Common myeloid progenitor, CD34-positive (primary cell): ENCODE measurements around the gene TRIO.

Experiments
- CTCF ChIA-PET: fragments of 350-600 bp; sonication (Branson Sonifier 250); formaldehyde crosslinking; loops from one replicate; lab custom pipeline; 2021; ENCODE audit warnings: antibody characterized with exemption; lab: Charles Lee
- POLR2A ChIA-PET: fragments of 350-600 bp; sonication (Branson Sonifier 250); formaldehyde crosslinking; loops from one replicate; lab custom pipeline; 2021; ENCODE audit warnings: antibody characterized with exemption; lab: Charles Lee
- DNase-seq, 3 donors: peaks; one replicate each; pipeline versions ENCODE4 v3.0.0 to v3.0.0-alpha.2; 2013
- H3K27ac ChIP-seq, 2 experiments: 1 replicate in 1 of 2; 2 replicates in 1 of 2; pipeline ENCODE4 v1.7.0; 2013; ENCODE audit warnings: inconsistent platforms in 2 of 2, low read length in 2 of 2, mild to moderate bottlenecking in 2 of 2, low read depth in 1 of 2, moderate library complexity in 1 of 2; ENCODE audit not compliant: severe bottlenecking in 2 of 2, insufficient read depth in 1 of 2, poor library complexity in 1 of 2
- H3K27me3 ChIP-seq, 5 experiments: replicated peaks in 2 of 5; 1 replicate in 3 of 5; 2 replicates in 2 of 5; pipeline versions ENCODE4 v1.6.1 to v1.7.0; 2013; ENCODE audit warnings: low read length in 4 of 5, mild to moderate bottlenecking in 2 of 5, moderate library complexity in 2 of 5, inconsistent platforms in 1 of 5; ENCODE audit not compliant: insufficient read depth in 5 of 5, control insufficient read depth in 4 of 5
- H3K36me3 ChIP-seq, 4 experiments: 1 replicate in 2 of 4; 2 replicates in 2 of 4; pipeline versions ENCODE4 v1.6.1 to v1.7.0; 2013; ENCODE audit warnings: low read length in 3 of 4, control low read depth in 1 of 4, mild to moderate bottlenecking in 1 of 4; ENCODE audit not compliant: control insufficient read depth in 4 of 4, insufficient read depth in 4 of 4
- H3K4me1 ChIP-seq, 4 experiments: 1 replicate in 3 of 4; 2 replicates in 1 of 4; pipeline versions ENCODE4 v1.6.1 to v1.7.1; 2013; ENCODE audit warnings: low read length in 3 of 4, mild to moderate bottlenecking in 3 of 4, control low read depth in 1 of 4, inconsistent platforms in 1 of 4, moderate library complexity in 1 of 4; ENCODE audit not compliant: control insufficient read depth in 4 of 4, insufficient read depth in 4 of 4; ENCODE audit errors: control extremely low read depth in 1 of 4
- H3K4me3 ChIP-seq, 7 experiments: 1 replicate in 4 of 7; 2 replicates in 3 of 7; pipeline versions ENCODE4 v1.5.1 to v1.7.0; 2013; ENCODE audit warnings: mild to moderate bottlenecking in 7 of 7, low read length in 6 of 7, moderate library complexity in 6 of 7, inconsistent platforms in 2 of 7, low read depth in 2 of 7, control low read depth in 1 of 7; ENCODE audit not compliant: insufficient read depth in 4 of 7, control insufficient read depth in 1 of 7; ENCODE audit errors: extremely low read depth in 1 of 7
- H3K9me3 ChIP-seq, 5 experiments: 1 replicate in 4 of 5; 2 replicates in 1 of 5; pipeline versions ENCODE4 v1.6.1 to v1.7.1; 2013; ENCODE audit warnings: low read length in 4 of 5, mild to moderate bottlenecking in 2 of 5, inconsistent platforms in 1 of 5, low read depth in 1 of 5, moderate library complexity in 1 of 5; ENCODE audit not compliant: control insufficient read depth in 4 of 5, insufficient read depth in 2 of 5; ENCODE audit errors: control extremely low read depth in 1 of 5
- WGBS: methylation state at CpG from one replicate; pipeline ENCODE4 v1.1.5; 2013; ENCODE audit not compliant: insufficient coverage; 5-methylcytosine and 5-hydroxymethylcytosine counted together

TRIO gene

GRCh38 chr5:14444161-14444560 is 301.0 kb downstream of the TRIO start:
- peaks cover 0 to 12% (median 4%) of the 10 kb centered on the region in 4 experiments for H3K4me1 ChIP-seq
- DNase-seq = no peak
- H3K27ac ChIP-seq = no peak overlapping the region
- no peaks in the 10 kb centered on the region for H3K9me3 ChIP-seq
- no peak overlapping the region for H3K4me3 ChIP-seq
- ChIA-PET CTCF (interaction anchor here (0.6 to 0.7 kb wide), 2 partner anchors 16 to 155 kb away, joined by 3 read pairs; no protein-coding TSS in a partner anchor), POLR2A (no interaction called here)
- H3K36me3 ChIP-seq = peaks cover 0 to 34% (median 7%) of the 10 kb centered on the region in 4 experiments
- H3K27me3 ChIP-seq = no peaks in the 10 kb centered on the region
- WGBS = 94% methylated on average over 2 of the region's 3 CpGs

- 92% methylated on average over 2 of the region's 4 CpGs for WGBS
- Histone ChIP-seq H3K9me3 (no peaks in the 10 kb centered on the region), H3K36me3 (peaks cover 0 to 32% (median 7%) of the 10 kb centered on the region in 4 experiments), H3K4me3 (no peak overlapping the region), H3K4me1 (peaks cover 0 to 12% (median 4%) of the 10 kb centered on the region in 4 experiments), H3K27me3 (no peaks in the 10 kb centered on the region), H3K27ac (no peak overlapping the region)
- ChIA-PET POLR2A (no interaction called here), CTCF (interaction anchor here (1.4 kb wide), 1 partner anchor 228 kb away, joined by 3 read pairs; no protein-coding TSS in a partner anchor)
- DNase-seq = no peak
These were observed 301.9 kb downstream of the TRIO start for GRCh38 chr5:14445013-14445412.

GRCh38 chr5:14445576-14446290 is 302.6 kb downstream of the TRIO start:
- 95% methylated on average over 13 of the region's 15 CpGs for WGBS
- H3K36me3 ChIP-seq = peaks cover 0 to 25% (median 6%) of the 10 kb centered on the region in 4 experiments
- no peak overlapping the region for H3K4me3 ChIP-seq
- peaks cover 0 to 12% (median 4%) of the 10 kb centered on the region in 4 experiments for H3K4me1 ChIP-seq
- CTCF ChIA-PET = interaction anchor here (0.5 to 1.4 kb wide), 3 partner anchors 227 to 1102 kb away, joined by 3 read pairs; no protein-coding TSS in a partner anchor
- no peak overlapping the region for H3K27ac ChIP-seq
- POLR2A ChIA-PET = no interaction called here
- no peaks in the 10 kb centered on the region for H3K27me3 ChIP-seq
- H3K9me3 ChIP-seq = no peaks in the 10 kb centered on the region
- peak in 1 of 3 donors; percentile 9 for DNase-seq

GRCh38 chr5:14447958-14448911 is 305.1 kb downstream of the TRIO start:
- Histone ChIP-seq H3K27me3 (no peaks in the 10 kb centered on the region), H3K9me3 (no peaks in the 10 kb centered on the region), H3K36me3 (peaks cover 2 to 22% (median 6%) of the 10 kb centered on the region in 4 experiments), H3K27ac (no peak overlapping the region), H3K4me1 (peaks cover 0 to 12% (median 4%) of the 10 kb centered on the region in 4 experiments), H3K4me3 (no peak overlapping the region)
- POLR2A ChIA-PET = no interaction called here
- DNase-seq = no peak
- CTCF ChIA-PET = no interaction called here
- WGBS = 87% methylated on average over 12 of the region's 17 CpGs

GRCh38 chr5:14449052-14449661 is 306.0 kb downstream of the TRIO start:
- WGBS = 74% methylated on average over 15 of the region's 16 CpGs
- H3K9me3 ChIP-seq = no peaks in the 10 kb centered on the region
- DNase-seq = no peak
- H3K4me1 ChIP-seq = peaks cover 0 to 12% (median 4%) of the 10 kb centered on the region in 4 experiments
- no peak overlapping the region for H3K27ac ChIP-seq
- H3K4me3 ChIP-seq = no peak overlapping the region
- H3K36me3 ChIP-seq = peaks cover 2 to 28% (median 6%) of the 10 kb centered on the region in 4 experiments
- H3K27me3 ChIP-seq = no peaks in the 10 kb centered on the region
- CTCF ChIA-PET = no interaction called here
- POLR2A ChIA-PET = interaction anchor here (0.6 kb wide), 1 partner anchor 14 kb away, joined by 4 read pairs; no protein-coding TSS in a partner anchor

GRCh38 chr5:14450018-14450524 is 306.9 kb downstream of the TRIO start:
- ChIA-PET CTCF (no interaction called here), POLR2A (interaction anchor here (0.6 kb wide), 1 partner anchor 13 kb away, joined by 4 read pairs; no protein-coding TSS in a partner anchor)
- Histone ChIP-seq H3K4me1 (peaks cover 0 to 9% (median 4%) of the 10 kb centered on the region in 4 experiments), H3K4me3 (no peak overlapping the region), H3K27ac (no peak overlapping the region), H3K27me3 (no peaks in the 10 kb centered on the region), H3K36me3 (peaks cover 7 to 34% (median 10%) of the 10 kb centered on the region in 4 experiments), H3K9me3 (peaks cover 0 to 3% (median 0%) of the 10 kb centered on the region in 5 experiments)
- DNase-seq = no peak
- WGBS = 96% methylated on average over 11 of the region's 11 CpGs
